GM23338 (cell line): ENCODE data around the gene EEF1AKMT2. TPM values are rescaled to one million over a fixed set of nuclear protein-coding genes. Genes with fewer than 3 reads are reported as not detected.

Experiments used
- ATAC-seq: fragments of 200-7000 bp; cut with Tn5 transposase; 3 replicates; pipeline ENCODE4 v1.9.1; 2020
- DNase-seq: peaks from one replicate; pipeline ENCODE4 v3.0.0-alpha.2; 2015; ENCODE audit warnings: low spot score
- H2AFZ ChIP-seq: fragments of 200-600 bp; sonication (generic); 2 replicates; pipeline ENCODE4 v1.8.0; 2016; ENCODE audit warnings: antibody characterized with exemption, mild to moderate bottlenecking, moderate library complexity
- H3F3A ChIP-seq: fragments of 200-600 bp; sonication (generic); replicated peaks from 2 replicates; pipeline ENCODE4 v1.8.0; 2017; ENCODE audit warnings: antibody characterized with exemption, mixed run types, low read depth
- H3K27ac ChIP-seq: fragments of 200-600 bp; sonication (generic); 2 replicates; pipeline ENCODE4 v1.6.1; 2016; ENCODE audit warnings: low read depth
- H3K27me3 ChIP-seq: fragments of 200-600 bp; sonication (generic); 2 replicates; pipeline ENCODE4 v1.8.0; 2016; ENCODE audit warnings: mild to moderate bottlenecking, mixed run types, moderate library complexity; ENCODE audit not compliant: insufficient read depth
- H3K36me3 ChIP-seq: fragments of 200-600 bp; sonication (generic); 2 replicates; pipeline ENCODE4 v1.8.0; 2016; ENCODE audit warnings: mild to moderate bottlenecking; ENCODE audit not compliant: insufficient read depth
- H3K4me1 ChIP-seq: fragments of 200-600 bp; sonication (generic); 2 replicates; pipeline ENCODE4 v1.8.0; 2016; ENCODE audit warnings: mild to moderate bottlenecking, moderate library complexity; ENCODE audit not compliant: insufficient read depth
- H3K4me2 ChIP-seq: fragments of 200-600 bp; sonication (generic); 2 replicates; pipeline ENCODE4 v1.7.1; 2017; ENCODE audit warnings: mixed run types
- H3K4me3 ChIP-seq: fragments of 200-600 bp; sonication (generic); 2 replicates; pipeline ENCODE4 v1.6.1; 2016; ENCODE audit warnings: mixed run types
- H3K79me2 ChIP-seq: fragments of 200-600 bp; sonication (generic); replicated peaks from 2 replicates; pipeline ENCODE4 v1.8.0; 2017; ENCODE audit warnings: mild to moderate bottlenecking; ENCODE audit not compliant: insufficient read depth
- H3K9me2 ChIP-seq: fragments of 200-600 bp; sonication (generic); 2 replicates; pipeline ENCODE4 v1.8.0; 2017; ENCODE audit not compliant: insufficient read depth
- H4K20me1 ChIP-seq: fragments of 200-600 bp; sonication (generic); replicated peaks from 2 replicates; pipeline ENCODE4 v1.8.0; 2017; ENCODE audit warnings: mild to moderate bottlenecking; ENCODE audit not compliant: insufficient read depth
- H3K27ac Mint-ChIP-seq: 2 replicates; pipeline ENCODE4 v1.8.0; 2020; ENCODE audit warnings: inconsistent platforms, mild to moderate bottlenecking, moderate library complexity, mixed read lengths
- H3K27me3 Mint-ChIP-seq: 3 replicates; pipeline ENCODE4 v1.8.0; 2022; ENCODE audit warnings: low read depth, mild to moderate bottlenecking, moderate library complexity, mixed read lengths, inconsistent platforms; ENCODE audit not compliant: insufficient read depth, poor library complexity
- H3K36me3 Mint-ChIP-seq: 3 replicates; pipeline ENCODE4 v1.8.0; 2021; ENCODE audit warnings: low read depth, mild to moderate bottlenecking, inconsistent platforms, moderate library complexity, mixed read lengths
- H3K4me1 Mint-ChIP-seq: 3 replicates; pipeline ENCODE4 v1.8.0; 2020; ENCODE audit warnings: mild to moderate bottlenecking, inconsistent platforms, mixed read lengths
- H3K4me3 Mint-ChIP-seq: 3 replicates; pipeline ENCODE4 v1.8.0; 2021; ENCODE audit warnings: moderate library complexity, mild to moderate bottlenecking, inconsistent platforms, mixed read lengths
- H3K9me3 Mint-ChIP-seq: 3 replicates; pipeline ENCODE4 v1.8.0; 2020; ENCODE audit warnings: moderate library complexity, mild to moderate bottlenecking, inconsistent platforms, mixed read lengths
- CTCF ChIP-seq, 2 experiments: fragments of 200-600 bp in 1 of 2; sonication (generic) in 1 of 2; conservative IDR thresholded peaks; 2 replicates each; pipeline versions ENCODE4 v1.5.1 to v1.6.1; 2016 to 2017; ENCODE audit warnings: antibody characterized with exemption in 2 of 2, low read depth in 2 of 2, mild to moderate bottlenecking in 2 of 2, moderate library complexity in 1 of 2
- ETS1 ChIP-seq: IDR thresholded peaks from 2 replicates; pipeline ENCODE4 v1.6.1; 2016; ENCODE audit warnings: antibody characterized with exemption
- EZH2phosphoT487 ChIP-seq: fragments of 200-600 bp; sonication (generic); IDR thresholded peaks from one replicate; pipeline ENCODE4 v1.8.1; 2018; ENCODE audit warnings: antibody characterized with exemption; ENCODE audit not compliant: unreplicated experiment
- NANOG ChIP-seq: IDR thresholded peaks from 2 replicates; pipeline ENCODE4 v1.6.1; 2016; ENCODE audit warnings: antibody characterized with exemption, borderline replicate concordance
- POLR2AphosphoS5 ChIP-seq: IDR thresholded peaks from 2 replicates; pipeline ENCODE4 v1.6.1; 2016; ENCODE audit warnings: antibody characterized with exemption, low read depth
- REST ChIP-seq: IDR thresholded peaks from one replicate; pipeline ENCODE4 v1.6.1; 2018; ENCODE audit warnings: antibody characterized with exemption; ENCODE audit not compliant: unreplicated experiment
- STAT1 ChIP-seq: IDR thresholded peaks from one replicate; pipeline ENCODE4 v1.6.1; 2016; ENCODE audit warnings: antibody characterized with exemption; ENCODE audit not compliant: unreplicated experiment
- ZNF114 ChIP-seq: fragments of 250-450 bp; sonication (Bioruptor Pico); IDR thresholded peaks from 2 replicates; pipeline ENCODE4 v1.5.0; 2020; ENCODE audit warnings: mild to moderate bottlenecking, moderate library complexity
- ZNF331 ChIP-seq: fragments of 250-450 bp; sonication (Bioruptor Pico); IDR thresholded peaks from 2 replicates; pipeline ENCODE4 v1.5.0; 2020; ENCODE audit warnings: low read depth, mild to moderate bottlenecking, moderate library complexity
- polyA plus RNA-seq: library from polyadenylated mRNA; unstranded; fragments of >200 nt; fragmentation: Nextera tagmentation; extraction: Ambion mirVana; gene quantifications from 2 replicates; pipeline ENCODE4 v1.2.1, GENCODE V29; 2016
- total RNA-seq: library from RNA; depleted of rRNA; stranded (reverse); fragments of >200 nt; shearing (Covaris generic); gene quantifications from 2 replicates; pipeline ENCODE4 v1.2.3, GENCODE V29; 2014

The EEF1AKMT2 gene
- total and polyA plus RNA-seq, 2 experiments from 2014 or later = 35.0 to 38.0 TPM

- peaks cover 3% of the 10 kb centered on the region for H3K27me3 Mint-ChIP-seq
- H3K4me1 Mint-ChIP-seq = peaks cover 37% of the 10 kb centered on the region
- no peak overlapping the region for H3K27ac ChIP-seq
- H3K36me3 Mint-ChIP-seq = no peaks in the 10 kb centered on the region
- H3K36me3 ChIP-seq = no peaks in the 10 kb centered on the region
- DNase-seq = no peak
- no peak overlapping the region for H2AFZ ChIP-seq
- H3K4me3 ChIP-seq = no peak overlapping the region
- H3K4me2 ChIP-seq = no peak overlapping the region
- H3K79me2 ChIP-seq = peaks cover 17% of the 10 kb centered on the region; the same call in 1 of the 2 replicates
- no peaks in the 10 kb centered on the region for H3K9me3 Mint-ChIP-seq
- peaks cover 10% of the 10 kb centered on the region for H3K4me1 ChIP-seq
- no peaks in the 10 kb centered on the region for H3K27me3 ChIP-seq
- H3K27ac Mint-ChIP-seq = no peak overlapping the region
- TF ChIP-seq ETS1 (no peak), NANOG (no peak), CTCF (conservative IDR thresholded peaks at IDR 0.05; ENCODE audit: low read depth in 2 of 2) (no peak)
- H4K20me1 ChIP-seq = peaks cover 14% of the 10 kb centered on the region; the same call in 1 of the 2 replicates
- H3F3A ChIP-seq = no peaks in the 10 kb centered on the region
- no peaks in the 10 kb centered on the region for H3K9me2 ChIP-seq
- H3K4me3 Mint-ChIP-seq = no peak overlapping the region
- no peak for ATAC-seq
Measured at GRCh38 chr10:124713679-124714255, 77.9 kb downstream of the EEF1AKMT2 start.

- DNase-seq (no peak), ATAC-seq (no peak)
- no peak overlapping the region for H3K4me3 Mint-ChIP-seq
- peaks cover 37% of the 10 kb centered on the region for H3K4me1 Mint-ChIP-seq
- H3K27me3 Mint-ChIP-seq = peaks cover 3% of the 10 kb centered on the region
- no peak overlapping the region; the same call in none of the 2 replicates for H3K27ac Mint-ChIP-seq
- no peaks in the 10 kb centered on the region for H3K36me3 Mint-ChIP-seq
- Histone ChIP-seq H3K36me3 (no peaks in the 10 kb centered on the region), H3K4me1 (0 out of 2 replicates have a peak, but pooled peaks cover 8% of the 10 kb centered on the region), H3K4me2 (no peak overlapping the region), H2AFZ (no peak overlapping the region), H3K4me3 (no peak overlapping the region), H3F3A (no peaks in the 10 kb centered on the region), H3K27me3 (no peaks in the 10 kb centered on the region), H3K79me2 (peaks cover 15% of the 10 kb centered on the region), H3K9me2 (no peaks in the 10 kb centered on the region), H4K20me1 (peaks cover 14% of the 10 kb centered on the region; the same call in 1 of the 2 replicates), H3K27ac (no peak overlapping the region)
- no peaks in the 10 kb centered on the region for H3K9me3 Mint-ChIP-seq
- no peak for TF ChIP-seq EZH2phosphoT487
- TF ChIP-seq ETS1 = no peak
- no peak for TF ChIP-seq CTCF (conservative IDR thresholded peaks at IDR 0.05; ENCODE audit: low read depth in 2 of 2)
- TF ChIP-seq REST = no peak
- TF ChIP-seq POLR2AphosphoS5 = no peak
- no peak for TF ChIP-seq ZNF331 (CRISPR knock-in tag)
- no peak for TF ChIP-seq ZNF114 (CRISPR knock-in tag)
- TF ChIP-seq STAT1 = no peak
- TF ChIP-seq NANOG = no peak
Measured at GRCh38 chr10:124712704-124713407, 78.8 kb downstream of the EEF1AKMT2 start.
